Vagina (tissue), 2 donors: ENCODE results near the gene CCDC169.

Experiments used
- CTCF ChIP-seq, 3 experiments: fragments of 450-650 bp in 2 of 3; fragments of 200-600 bp in 1 of 3; sonication (generic) in 1 of 3; IDR thresholded peaks; one replicate each; pipeline ENCODE4 v1.5.1; 2017 to 2019; ENCODE audit warnings: antibody characterized with exemption in 3 of 3, mild to moderate bottlenecking in 2 of 3, moderate library complexity in 2 of 3
- POLR2A ChIP-seq, 2 donors: fragments of 450-650 bp; IDR thresholded peaks; one replicate each; pipeline ENCODE4 v1.6.1; 2017; ENCODE audit warnings: antibody characterized with exemption in 2 of 2, mild to moderate bottlenecking in 2 of 2, moderate library complexity in 2 of 2
- POLR2AphosphoS5 ChIP-seq, 2 donors: sonication (generic); formaldehyde crosslinking; IDR thresholded peaks; one replicate each; pipeline ENCODE4 v1.9.0; 2017; ENCODE audit warnings: antibody characterized with exemption in 2 of 2, mild to moderate bottlenecking in 2 of 2, low read depth in 1 of 2; ENCODE audit not compliant: insufficient read depth in 1 of 2

- TF ChIP-seq POLR2A (IDR thresholded peaks at IDR 0.05), result no peak
- TF ChIP-seq CTCF (IDR thresholded peaks at IDR 0.05), result no peak
- TF ChIP-seq POLR2AphosphoS5 (IDR thresholded peaks at IDR 0.05; ENCODE audit: insufficient read depth in 1 of 2, low read depth in 1 of 2), result no peak
Observed at GRCh38 chr13:36251526-36251925, 46.1 kb downstream of the CCDC169 start.
